Uterus (tissue), 2 donors: ENCODE results near the gene TNFAIP8L3.

ENCODE experiments used
- POLR2A ChIP-seq, 2 donors: fragments of 450-650 bp; IDR thresholded peaks; one replicate each; pipeline ENCODE4 v1.6.1; 2016; ENCODE audit warnings: antibody characterized with exemption in 2 of 2, mild to moderate bottlenecking in 1 of 2, moderate library complexity in 1 of 2
- TF ChIP-seq, protein P1 (sequence below), 4 experiments: fragments of 200-600 bp in 2 of 4; fragments of 450-650 bp in 2 of 4; sonication (generic) in 2 of 4; IDR thresholded peaks; one replicate each; pipeline ENCODE4 v1.5.1; 2016 to 2019; ENCODE audit warnings: antibody characterized with exemption in 4 of 4, mild to moderate bottlenecking in 2 of 4, moderate library complexity in 1 of 4

DNA sequence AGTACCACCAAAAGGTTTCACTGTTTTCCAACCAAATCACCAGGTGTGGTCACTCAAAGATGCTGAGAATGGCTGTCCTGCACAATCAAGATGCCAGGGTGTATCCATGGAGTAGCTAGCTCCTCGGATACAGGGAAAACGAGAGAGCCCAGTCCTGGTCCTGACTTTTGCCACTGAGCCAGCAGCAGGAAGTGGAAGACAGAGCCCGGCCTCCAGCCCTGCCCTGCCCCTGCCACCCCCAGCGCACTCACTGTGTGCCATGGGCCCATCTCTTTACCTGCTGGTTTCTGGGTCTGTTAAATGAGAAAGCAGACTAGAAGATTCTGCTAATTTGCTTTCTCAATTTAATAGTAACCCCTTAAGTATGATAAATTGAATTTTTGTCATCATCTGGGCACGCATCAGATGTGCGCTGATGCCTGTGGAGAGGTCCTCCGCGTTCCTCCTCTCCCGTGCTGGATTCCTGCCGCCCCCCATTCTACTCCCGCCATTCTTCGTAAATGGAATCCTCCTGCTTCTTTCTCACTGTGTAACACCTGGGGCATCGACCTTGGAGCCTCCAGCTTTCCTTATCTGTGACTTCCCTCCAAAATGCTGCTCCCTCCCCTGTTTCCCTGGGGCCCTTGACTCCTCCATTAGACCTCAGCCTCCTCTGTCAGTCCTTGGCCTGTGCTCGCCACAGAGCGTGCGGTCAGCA, 18.0 kb downstream of the TNFAIP8L3 start:
- no peak for TF ChIP-seq POLR2A (IDR thresholded peaks at IDR 0.05)
- TF ChIP-seq, protein P1, sequence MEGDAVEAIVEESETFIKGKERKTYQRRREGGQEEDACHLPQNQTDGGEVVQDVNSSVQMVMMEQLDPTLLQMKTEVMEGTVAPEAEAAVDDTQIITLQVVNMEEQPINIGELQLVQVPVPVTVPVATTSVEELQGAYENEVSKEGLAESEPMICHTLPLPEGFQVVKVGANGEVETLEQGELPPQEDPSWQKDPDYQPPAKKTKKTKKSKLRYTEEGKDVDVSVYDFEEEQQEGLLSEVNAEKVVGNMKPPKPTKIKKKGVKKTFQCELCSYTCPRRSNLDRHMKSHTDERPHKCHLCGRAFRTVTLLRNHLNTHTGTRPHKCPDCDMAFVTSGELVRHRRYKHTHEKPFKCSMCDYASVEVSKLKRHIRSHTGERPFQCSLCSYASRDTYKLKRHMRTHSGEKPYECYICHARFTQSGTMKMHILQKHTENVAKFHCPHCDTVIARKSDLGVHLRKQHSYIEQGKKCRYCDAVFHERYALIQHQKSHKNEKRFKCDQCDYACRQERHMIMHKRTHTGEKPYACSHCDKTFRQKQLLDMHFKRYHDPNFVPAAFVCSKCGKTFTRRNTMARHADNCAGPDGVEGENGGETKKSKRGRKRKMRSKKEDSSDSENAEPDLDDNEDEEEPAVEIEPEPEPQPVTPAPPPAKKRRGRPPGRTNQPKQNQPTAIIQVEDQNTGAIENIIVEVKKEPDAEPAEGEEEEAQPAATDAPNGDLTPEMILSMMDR (IDR thresholded peaks at IDR 0.05), result no peak
